ENCODE measurements around the gene DPP10. TPM values are rescaled to one million over a fixed set of nuclear protein-coding genes. Genes with fewer than 3 reads are reported as not detected.

The DPP10 gene
- total and polyA plus RNA-seq, 4 donors, result 0.04 to 4.1 (median 0.48) TPM

- DNase-seq (ENCODE audit: low spot score), result no peak
- Histone ChIP-seq H3K4me1 (ENCODE audit: control insufficient read depth in 4 of 4, insufficient read depth in 4 of 4, low read length in 3 of 4) (no peaks in the 10 kb centered on the region), H3K27ac (ENCODE audit: low read depth in 1 of 2, low read length in 2 of 2) (no peak overlapping the region), H3K36me3 (ENCODE audit: control insufficient read depth in 4 of 4, insufficient read depth in 3 of 4, low read depth in 1 of 4, low read length in 3 of 4) (no peaks in the 10 kb centered on the region), H3K9me3 (ENCODE audit: control insufficient read depth in 4 of 4, low read length in 3 of 4) (no peaks in the 10 kb centered on the region), H3K27me3 (ENCODE audit: control insufficient read depth in 4 of 4, insufficient read depth in 4 of 4, low read length in 3 of 4) (no peaks in the 10 kb centered on the region), H3K9ac (ENCODE audit: low read depth in 1 of 2, low read length in 2 of 2) (no peak overlapping the region), H3K4me3 (ENCODE audit: low read depth in 1 of 3, low read length in 3 of 3) (no peak overlapping the region)
- TF ChIP-seq YY1 (IDR thresholded peaks at IDR 0.05), result no peak
- TF ChIP-seq NR2F2 (IDR thresholded peaks at IDR 0.05), result no peak
- TF ChIP-seq RAD21 (IDR thresholded peaks at IDR 0.05), result no peak
- 72% methylated on average over 6 of the region's 6 CpGs for WGBS
Observed at GRCh38 chr2:114814355-114814754, 371.9 kb downstream of the DPP10 start.

GRCh38 chr2:114821055-114821454 lies 378.6 kb downstream of the DPP10 start:
- no peak overlapping the region for H3K27ac ChIP-seq (ENCODE audit: low read depth in 1 of 2, low read length in 2 of 2)
- H3K36me3 ChIP-seq (ENCODE audit: control insufficient read depth in 4 of 4, insufficient read depth in 3 of 4, low read depth in 1 of 4, low read length in 3 of 4), result no peaks in the 10 kb centered on the region
- no peaks in the 10 kb centered on the region for H3K4me1 ChIP-seq (ENCODE audit: control insufficient read depth in 4 of 4, insufficient read depth in 4 of 4, low read length in 3 of 4)
- no peaks in the 10 kb centered on the region for H3K9me3 ChIP-seq (ENCODE audit: control insufficient read depth in 4 of 4, low read length in 3 of 4)
- WGBS, result 82% methylated on average over 3 of the region's 3 CpGs
- TF ChIP-seq FOXA2 (IDR thresholded peaks at IDR 0.05), result no peak
- no peaks in the 10 kb centered on the region for H3K27me3 ChIP-seq (ENCODE audit: control insufficient read depth in 4 of 4, insufficient read depth in 4 of 4, low read length in 3 of 4)
- no peak overlapping the region for H3K4me3 ChIP-seq (ENCODE audit: low read depth in 1 of 3, low read length in 3 of 3)
- no peak overlapping the region for H3K9ac ChIP-seq (ENCODE audit: low read depth in 1 of 2, low read length in 2 of 2)
- no peak for DNase-seq (ENCODE audit: low spot score)

GRCh38 chr2:114843963-114844362 lies 401.5 kb downstream of the DPP10 start:
- DNase-seq (ENCODE audit: low spot score), result no peak
- Histone ChIP-seq H3K27ac (ENCODE audit: low read depth in 1 of 2, low read length in 2 of 2) (no peak overlapping the region), H3K9me3 (ENCODE audit: control insufficient read depth in 4 of 4, low read length in 3 of 4) (no peaks in the 10 kb centered on the region), H3K36me3 (ENCODE audit: control insufficient read depth in 4 of 4, insufficient read depth in 3 of 4, low read depth in 1 of 4, low read length in 3 of 4) (no peaks in the 10 kb centered on the region), H3K9ac (ENCODE audit: low read depth in 1 of 2, low read length in 2 of 2) (no peak overlapping the region), H3K4me3 (ENCODE audit: low read depth in 1 of 3, low read length in 3 of 3) (no peak overlapping the region), H3K4me1 (ENCODE audit: control insufficient read depth in 4 of 4, insufficient read depth in 4 of 4, low read length in 3 of 4) (no peaks in the 10 kb centered on the region), H3K27me3 (ENCODE audit: control insufficient read depth in 4 of 4, insufficient read depth in 4 of 4, low read length in 3 of 4) (no peaks in the 10 kb centered on the region)
- TF ChIP-seq RXRA (IDR thresholded peaks at IDR 0.05) (no peak), GABPA (IDR thresholded peaks at IDR 0.05 in 1 of 2, conservative IDR thresholded peaks at IDR 0.05 in 1 of 2) (no peak), FOXA1 (IDR thresholded peaks at IDR 0.05) (no peak), FOXA2 (IDR thresholded peaks at IDR 0.05) (no peak), NR2F2 (IDR thresholded peaks at IDR 0.05) (no peak), JUND (IDR thresholded peaks at IDR 0.05) (no peak), SP1 (IDR thresholded peaks at IDR 0.05) (no peak)
- 86% methylated on average over 3 of the region's 3 CpGs for WGBS

- Histone ChIP-seq H3K36me3 (ENCODE audit: control insufficient read depth in 4 of 4, insufficient read depth in 3 of 4, low read depth in 1 of 4, low read length in 3 of 4) (no peaks in the 10 kb centered on the region), H3K9ac (ENCODE audit: low read depth in 1 of 2, low read length in 2 of 2) (no peak overlapping the region), H3K27me3 (ENCODE audit: control insufficient read depth in 4 of 4, insufficient read depth in 4 of 4, low read length in 3 of 4) (no peaks in the 10 kb centered on the region), H3K4me1 (ENCODE audit: control insufficient read depth in 4 of 4, insufficient read depth in 4 of 4, low read length in 3 of 4) (no peaks in the 10 kb centered on the region), H3K9me3 (ENCODE audit: control insufficient read depth in 4 of 4, low read length in 3 of 4) (no peaks in the 10 kb centered on the region), H3K27ac (ENCODE audit: low read depth in 1 of 2, low read length in 2 of 2) (no peak overlapping the region), H3K4me3 (ENCODE audit: low read depth in 1 of 3, low read length in 3 of 3) (no peak overlapping the region)
- TF ChIP-seq EGR1 (IDR thresholded peaks at IDR 0.05; ENCODE audit: low read depth in 2 of 2) (no peak), FOXA2 (IDR thresholded peaks at IDR 0.05) (no peak), YY1 (IDR thresholded peaks at IDR 0.05) (no peak), ATF3 (IDR thresholded peaks at IDR 0.05) (no peak), NR2F2 (IDR thresholded peaks at IDR 0.05) (no peak)
- DNase-seq (ENCODE audit: low spot score), result no peak
- WGBS, result 23% methylated on average over 1 of the region's 1 CpG
Observed at GRCh38 chr2:114857196-114857595, 414.8 kb downstream of the DPP10 start.

All from liver (tissue), 9 donors.